Measurements from ENCODE around the gene KPNA3.
"Not testable (repeated sequence)": the region's sequence is repeated elsewhere in the genome, so short reads cannot be mapped to it uniquely, and the experiment has no call there.

The KPNA3 gene

GRCh38 chr13:49746111-49746510, 46.4 kb downstream of the KPNA3 start:
- no peak for DNase-seq (ENCODE audit: low spot score)

- DNase-seq (ENCODE audit: low spot score) = no peak
Observed at GRCh38 chr13:49740870-49741269, 51.6 kb downstream of the KPNA3 start.

- DNase-seq (ENCODE audit: low spot score) = no peak
Observed at GRCh38 chr13:49739498-49740187, 52.8 kb downstream of the KPNA3 start.

- no peak for DNase-seq (ENCODE audit: low spot score)
Observed at GRCh38 chr13:49733181-49733951, 59.1 kb downstream of the KPNA3 start.

- DNase-seq (ENCODE audit: low spot score) = peak; percentile 58
Observed at GRCh38 chr13:49731766-49732165, 60.7 kb downstream of the KPNA3 start.

GRCh38 chr13:49716615-49717014, 75.9 kb downstream of the KPNA3 start:
- DNase-seq (ENCODE audit: low spot score) = no peak

- DNase-seq (ENCODE audit: low spot score) = no peak
Observed at GRCh38 chr13:49714757-49715156, 77.7 kb downstream of the KPNA3 start.

- DNase-seq (ENCODE audit: low spot score) = peak; percentile 40
Observed at GRCh38 chr13:49711218-49711863, 81.1 kb downstream of the KPNA3 start.

GRCh38 chr13:49704264-49704663, 88.2 kb downstream of the KPNA3 start:
- DNase-seq (ENCODE audit: low spot score) = not testable (repeated sequence)

GRCh38 chr13:49701491-49701890, 91.0 kb downstream of the KPNA3 start:
- no peak for DNase-seq (ENCODE audit: low spot score)

GRCh38 chr13:49697468-49697867, 95.0 kb downstream of the KPNA3 start:
- no peak for DNase-seq (ENCODE audit: low spot score)

DNA sequence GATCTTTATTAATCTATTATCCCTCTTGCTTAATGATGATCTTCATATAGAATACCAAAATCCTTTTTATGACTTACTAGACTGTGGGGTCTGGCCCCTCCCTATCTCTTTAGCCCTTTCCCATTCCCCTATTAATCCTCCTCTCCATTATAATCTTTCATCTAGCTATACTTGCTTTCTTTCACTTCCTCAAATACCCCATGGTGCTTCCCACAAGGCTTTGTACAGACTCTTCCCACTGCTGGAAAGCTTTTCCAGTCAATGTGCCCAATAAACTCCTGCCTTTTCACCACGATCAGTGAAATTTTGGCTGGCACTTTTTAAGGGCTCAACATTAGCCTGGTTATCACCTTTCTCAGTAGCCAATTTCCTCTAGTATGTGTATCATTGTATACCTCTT, 98.0 kb downstream of the KPNA3 start:
- no peak for DNase-seq (ENCODE audit: low spot score)

DNA sequence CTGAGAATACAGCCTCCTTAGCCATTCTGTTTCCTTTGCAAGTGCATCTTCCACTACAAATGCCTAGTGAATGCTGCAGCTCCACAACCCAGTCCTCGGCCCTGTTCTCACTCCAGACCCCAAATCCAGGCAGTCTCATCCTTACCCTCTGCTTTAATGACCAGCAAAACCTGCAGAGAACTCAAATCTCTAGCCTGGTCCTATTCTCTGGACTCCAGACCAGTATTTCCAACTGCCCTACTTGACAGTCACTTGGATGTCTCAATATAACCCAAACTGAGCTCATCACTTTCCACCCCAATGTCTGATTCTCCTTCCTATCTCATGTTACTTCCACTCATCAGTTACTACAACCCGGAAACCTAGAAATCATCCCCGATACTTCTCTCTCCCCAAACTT, 98.6 kb downstream of the KPNA3 start:
- no peak for DNase-seq (ENCODE audit: low spot score)

DNA sequence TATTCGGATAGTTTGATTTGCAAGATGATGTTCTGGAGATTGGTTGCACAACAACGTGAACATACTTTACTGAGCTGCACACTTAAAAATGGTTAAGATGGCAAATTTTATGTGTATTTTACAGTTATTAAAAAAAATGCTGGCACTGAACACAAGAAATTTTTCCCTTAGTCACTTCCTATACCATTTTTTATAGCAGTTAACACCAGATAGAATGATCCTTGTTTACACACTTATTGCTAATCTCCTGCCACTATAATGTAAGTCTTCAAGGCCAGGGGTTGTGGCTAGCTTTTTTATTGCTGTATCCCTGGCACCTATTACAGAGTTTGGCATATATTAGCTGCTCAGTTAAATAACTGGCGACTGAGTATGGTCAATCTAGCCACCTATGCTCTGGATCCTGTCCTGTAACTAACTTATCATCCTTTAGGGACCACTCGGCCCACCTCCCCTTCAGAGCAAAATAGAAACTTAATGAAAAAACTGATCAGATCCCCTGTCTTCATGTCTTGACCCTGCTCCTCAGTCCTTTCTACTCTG, 99.2 kb downstream of the KPNA3 start:
- DNase-seq (ENCODE audit: low spot score) = no peak

DNA sequence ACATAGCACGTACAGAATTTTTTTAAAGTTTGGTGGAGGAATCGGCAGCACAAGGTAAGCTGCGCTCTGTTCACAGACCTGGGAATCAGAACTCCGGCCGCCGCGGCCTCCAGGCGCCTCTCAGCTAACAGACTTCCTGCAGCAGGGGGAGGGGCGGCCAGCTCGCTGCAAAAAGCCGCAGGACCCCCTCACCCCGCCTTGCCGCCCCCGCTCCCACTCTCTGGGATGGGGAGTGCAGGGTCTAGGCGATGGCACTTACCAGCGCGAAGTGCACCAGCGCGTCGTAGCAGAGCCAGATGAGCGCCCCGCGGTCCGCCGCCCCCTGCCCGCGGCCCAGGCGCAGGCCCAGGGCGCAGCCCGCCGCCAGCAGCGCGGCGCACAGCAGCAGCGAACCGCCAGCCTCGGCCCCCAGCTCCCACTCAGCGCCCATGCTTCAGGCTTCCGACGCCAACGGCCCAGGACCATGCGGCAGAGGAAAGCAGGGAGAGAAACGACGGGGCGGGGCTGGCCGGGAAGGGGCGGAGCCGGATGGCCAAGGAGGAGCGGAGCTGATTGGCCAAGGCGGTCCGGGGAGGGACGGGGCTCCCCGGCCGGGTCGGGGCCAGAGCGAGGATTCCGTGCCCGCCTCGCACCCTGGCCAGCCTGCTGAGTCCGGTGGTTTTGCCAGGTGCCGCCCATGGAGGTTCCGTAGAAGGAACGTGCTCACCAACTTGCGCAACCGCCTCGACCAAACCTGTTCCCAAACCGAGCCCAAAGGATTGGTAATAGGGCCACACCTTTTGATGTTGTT, 101.3 kb downstream of the KPNA3 start, which contains the start of gene EBPL:
Gene EBPL, minus strand, starts transcription at position 492 of the 790 bp plus-strand sequence. Its CDS starts 62 bp downstream, at position 430.
- peak; percentile 94 for DNase-seq (ENCODE audit: low spot score)

DNA sequence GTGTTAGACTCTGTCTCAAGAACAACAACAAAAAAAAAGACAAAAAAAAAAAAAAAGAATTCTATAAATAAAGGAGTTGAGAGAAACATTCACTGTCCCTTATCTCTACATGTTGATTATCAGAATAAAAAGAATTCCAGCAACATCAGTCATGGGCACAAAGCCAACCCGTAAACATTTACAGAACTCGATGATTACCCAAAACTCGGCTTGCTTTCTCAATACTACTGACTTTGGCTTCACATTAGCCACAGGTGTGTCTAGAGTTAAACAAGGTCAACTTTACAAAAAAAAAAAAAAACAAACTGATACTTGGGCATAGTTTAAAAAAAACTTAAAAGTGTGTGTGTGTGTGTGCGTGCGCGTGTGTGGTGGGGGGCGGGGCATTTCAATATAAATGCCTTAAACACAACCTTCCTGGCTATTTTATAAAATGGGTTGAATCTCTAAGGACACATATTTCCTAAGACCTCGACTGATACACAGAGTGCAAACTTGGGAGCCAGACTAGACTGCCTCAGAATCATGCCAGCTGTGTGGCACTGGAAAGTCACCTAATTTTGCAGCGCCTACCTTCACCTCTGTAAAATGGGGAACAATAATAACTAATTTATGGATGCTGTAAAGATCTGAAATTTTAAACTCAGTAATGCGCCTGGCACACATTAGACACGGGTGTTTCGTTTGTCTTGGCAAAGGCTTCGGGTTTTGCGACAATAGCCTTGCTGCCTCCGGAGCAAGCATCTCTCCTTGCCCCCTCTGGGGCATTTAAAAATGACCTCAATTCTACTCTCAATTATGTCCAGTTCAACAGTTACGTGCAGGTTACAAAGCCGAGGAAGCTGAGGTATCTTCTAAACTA, 102.1 kb downstream of the KPNA3 start:
- peak; percentile 44 for DNase-seq (ENCODE audit: low spot score)

GRCh38 chr13:49683489-49683888, 109.0 kb downstream of the KPNA3 start:
- no peak for DNase-seq (ENCODE audit: low spot score)

- no peak for DNase-seq (ENCODE audit: low spot score)
Observed at GRCh38 chr13:49681842-49682435, 110.5 kb downstream of the KPNA3 start.

DNA sequence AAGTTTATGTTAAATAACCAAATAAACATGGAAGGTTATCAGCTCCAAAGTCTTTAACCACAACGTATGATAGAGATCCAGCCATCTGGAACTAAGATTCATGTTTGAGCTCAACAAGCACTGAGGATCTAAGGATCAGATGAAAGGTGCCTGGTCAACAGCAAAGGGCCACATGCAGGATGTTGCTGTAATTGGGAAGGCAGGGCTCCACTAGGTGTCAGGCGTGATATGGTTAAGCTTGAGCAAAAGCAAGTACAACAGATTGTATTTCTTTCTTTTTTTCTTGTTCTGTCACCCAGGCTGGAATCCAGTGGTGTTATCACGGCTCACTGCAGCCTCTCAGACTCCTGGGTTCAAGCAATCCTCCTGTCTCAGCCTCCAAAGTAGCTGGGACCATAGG, 113.2 kb downstream of the KPNA3 start:
- DNase-seq (ENCODE audit: low spot score) = no peak

GRCh38 chr13:49678191-49678914, 114.1 kb downstream of the KPNA3 start:
- DNase-seq (ENCODE audit: low spot score) = no peak
